Panc1 (cell line): Measurements from ENCODE around the gene SLC7A5.
A peak's percentile ranks its signal among the peaks of the same experiment; 100 is the strongest.

Source experiments
- POLR2AphosphoS5 ChIP-seq: IDR thresholded peaks from 2 replicates; pipeline ENCODE4 v1.6.1; 2012; ENCODE audit warnings: mild to moderate bottlenecking, low read depth, low read length, moderate library complexity
- TF ChIP-seq, protein P1 (sequence below): fragments of 450-650 bp; IDR thresholded peaks from 2 replicates; pipeline ENCODE4 v1.5.1; 2017; ENCODE audit warnings: mild to moderate bottlenecking
- TF ChIP-seq, protein P2 (sequence below), 2 experiments: IDR thresholded peaks; 2 replicates each; pipeline ENCODE4 v1.6.1; 2011 to 2012; ENCODE audit warnings: low read depth in 2 of 2, control low read depth in 1 of 2, low read length in 1 of 2, mild to moderate bottlenecking in 1 of 2, moderate library complexity in 1 of 2; ENCODE audit not compliant: insufficient read depth in 1 of 2

DNA sequence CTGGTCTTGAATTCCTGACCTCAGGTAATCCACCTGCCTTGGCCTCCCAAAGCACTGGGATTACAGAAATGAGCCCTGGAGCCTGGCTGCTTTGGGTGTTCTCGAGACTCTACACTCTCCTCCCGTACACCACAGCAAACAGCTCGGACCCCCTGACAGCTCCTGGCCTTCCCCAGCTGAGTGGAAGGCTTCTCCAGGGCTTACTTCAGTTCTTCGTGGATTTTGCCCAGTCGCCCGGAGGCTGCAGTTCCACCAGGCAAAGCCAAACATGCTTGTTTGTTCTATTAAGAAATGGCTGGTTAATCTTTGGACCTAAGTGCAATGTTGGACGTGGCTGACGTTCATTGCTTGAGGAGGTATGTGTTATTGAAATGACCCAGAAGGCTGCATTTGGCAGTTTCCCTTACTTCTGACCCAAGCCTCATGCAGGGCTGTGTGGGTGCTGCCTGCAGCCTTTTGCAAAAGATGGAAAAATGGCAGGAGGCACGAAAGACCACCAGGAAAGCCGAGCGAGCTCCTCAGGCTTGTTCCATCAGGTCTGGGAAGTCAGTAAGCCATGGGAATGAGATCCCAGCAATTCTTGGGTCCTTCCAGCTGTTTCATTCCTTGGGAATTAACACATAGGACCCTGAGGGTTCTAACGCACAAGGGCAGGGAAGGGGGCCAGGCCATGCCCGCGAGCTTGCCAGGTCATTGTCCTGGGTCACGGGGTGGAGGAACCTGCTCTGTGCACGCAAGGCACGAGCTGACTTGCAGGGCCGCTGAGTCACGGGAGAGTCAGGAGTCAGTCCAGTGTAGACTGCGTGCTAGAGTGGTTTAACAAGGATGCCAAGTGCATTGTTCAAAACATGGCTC, 79.6 kb downstream of the SLC7A5 start:
- TF ChIP-seq, protein P1, sequence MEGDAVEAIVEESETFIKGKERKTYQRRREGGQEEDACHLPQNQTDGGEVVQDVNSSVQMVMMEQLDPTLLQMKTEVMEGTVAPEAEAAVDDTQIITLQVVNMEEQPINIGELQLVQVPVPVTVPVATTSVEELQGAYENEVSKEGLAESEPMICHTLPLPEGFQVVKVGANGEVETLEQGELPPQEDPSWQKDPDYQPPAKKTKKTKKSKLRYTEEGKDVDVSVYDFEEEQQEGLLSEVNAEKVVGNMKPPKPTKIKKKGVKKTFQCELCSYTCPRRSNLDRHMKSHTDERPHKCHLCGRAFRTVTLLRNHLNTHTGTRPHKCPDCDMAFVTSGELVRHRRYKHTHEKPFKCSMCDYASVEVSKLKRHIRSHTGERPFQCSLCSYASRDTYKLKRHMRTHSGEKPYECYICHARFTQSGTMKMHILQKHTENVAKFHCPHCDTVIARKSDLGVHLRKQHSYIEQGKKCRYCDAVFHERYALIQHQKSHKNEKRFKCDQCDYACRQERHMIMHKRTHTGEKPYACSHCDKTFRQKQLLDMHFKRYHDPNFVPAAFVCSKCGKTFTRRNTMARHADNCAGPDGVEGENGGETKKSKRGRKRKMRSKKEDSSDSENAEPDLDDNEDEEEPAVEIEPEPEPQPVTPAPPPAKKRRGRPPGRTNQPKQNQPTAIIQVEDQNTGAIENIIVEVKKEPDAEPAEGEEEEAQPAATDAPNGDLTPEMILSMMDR, result no peak
- TF ChIP-seq, protein P2, sequence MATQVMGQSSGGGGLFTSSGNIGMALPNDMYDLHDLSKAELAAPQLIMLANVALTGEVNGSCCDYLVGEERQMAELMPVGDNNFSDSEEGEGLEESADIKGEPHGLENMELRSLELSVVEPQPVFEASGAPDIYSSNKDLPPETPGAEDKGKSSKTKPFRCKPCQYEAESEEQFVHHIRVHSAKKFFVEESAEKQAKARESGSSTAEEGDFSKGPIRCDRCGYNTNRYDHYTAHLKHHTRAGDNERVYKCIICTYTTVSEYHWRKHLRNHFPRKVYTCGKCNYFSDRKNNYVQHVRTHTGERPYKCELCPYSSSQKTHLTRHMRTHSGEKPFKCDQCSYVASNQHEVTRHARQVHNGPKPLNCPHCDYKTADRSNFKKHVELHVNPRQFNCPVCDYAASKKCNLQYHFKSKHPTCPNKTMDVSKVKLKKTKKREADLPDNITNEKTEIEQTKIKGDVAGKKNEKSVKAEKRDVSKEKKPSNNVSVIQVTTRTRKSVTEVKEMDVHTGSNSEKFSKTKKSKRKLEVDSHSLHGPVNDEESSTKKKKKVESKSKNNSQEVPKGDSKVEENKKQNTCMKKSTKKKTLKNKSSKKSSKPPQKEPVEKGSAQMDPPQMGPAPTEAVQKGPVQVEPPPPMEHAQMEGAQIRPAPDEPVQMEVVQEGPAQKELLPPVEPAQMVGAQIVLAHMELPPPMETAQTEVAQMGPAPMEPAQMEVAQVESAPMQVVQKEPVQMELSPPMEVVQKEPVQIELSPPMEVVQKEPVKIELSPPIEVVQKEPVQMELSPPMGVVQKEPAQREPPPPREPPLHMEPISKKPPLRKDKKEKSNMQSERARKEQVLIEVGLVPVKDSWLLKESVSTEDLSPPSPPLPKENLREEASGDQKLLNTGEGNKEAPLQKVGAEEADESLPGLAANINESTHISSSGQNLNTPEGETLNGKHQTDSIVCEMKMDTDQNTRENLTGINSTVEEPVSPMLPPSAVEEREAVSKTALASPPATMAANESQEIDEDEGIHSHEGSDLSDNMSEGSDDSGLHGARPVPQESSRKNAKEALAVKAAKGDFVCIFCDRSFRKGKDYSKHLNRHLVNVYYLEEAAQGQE (IDR thresholded peaks at IDR 0.05; ENCODE audit: insufficient read depth in 1 of 2, low read depth in 2 of 2, low read length in 1 of 2), result no peak
- TF ChIP-seq POLR2AphosphoS5, result peak; percentile 27
